AG10803 (cell line): ENCODE results near the gene UBFD1.

Experiments
- DNase-seq: peaks from one replicate; pipeline ENCODE4 v3.0.0; 2010; ENCODE audit warnings: low read depth
- H3K4me3 ChIP-seq: 2 replicates; pipeline ENCODE4 v1.5.1; 2011; ENCODE audit warnings: mild to moderate bottlenecking, low read length, control low read depth
- CTCF ChIP-seq: conservative IDR thresholded peaks from 2 replicates; pipeline ENCODE4 v1.5.1; 2011; ENCODE audit warnings: mild to moderate bottlenecking, low read length, control low read depth, inconsistent platforms

Gene UBFD1

GRCh38 chr16:23561586-23561985 is 4.1 kb downstream of the UBFD1 start:
- no peak overlapping the region for H3K4me3 ChIP-seq
- DNase-seq, result no peak
- TF ChIP-seq CTCF, result no peak

GRCh38 chr16:23562505-23562904 is 5.0 kb downstream of the UBFD1 start:
- TF ChIP-seq CTCF, result no peak
- no peak overlapping the region for H3K4me3 ChIP-seq
- DNase-seq, result no peak

- no peak for TF ChIP-seq CTCF
- DNase-seq, result no peak
- H3K4me3 ChIP-seq, result no peak overlapping the region
Observed at GRCh38 chr16:23563186-23563585, 5.7 kb downstream of the UBFD1 start.

GRCh38 chr16:23564575-23565363 is 7.2 kb downstream of the UBFD1 start:
- no peak for DNase-seq
- no peak overlapping the region for H3K4me3 ChIP-seq
- no peak for TF ChIP-seq CTCF

- no peak for DNase-seq
- TF ChIP-seq CTCF, result no peak
- no peak overlapping the region for H3K4me3 ChIP-seq
Observed at GRCh38 chr16:23566724-23567123, 9.2 kb downstream of the UBFD1 start.

- no peak for DNase-seq
- TF ChIP-seq CTCF, result no peak
- H3K4me3 ChIP-seq, result no peak overlapping the region
Observed at GRCh38 chr16:23567602-23568001, 10.1 kb downstream of the UBFD1 start.

GRCh38 chr16:23570992-23571632 is 13.6 kb downstream of the UBFD1 start:
- no peak for TF ChIP-seq CTCF
- no peak overlapping the region for H3K4me3 ChIP-seq
- DNase-seq, result no peak
